H4 (cell line): Measurements from ENCODE around the gene MVK. TPM values are rescaled to one million over a fixed set of nuclear protein-coding genes. Genes with fewer than 3 reads are reported as not detected.

Experiments
- DNase-seq: peaks from one replicate; pipeline ENCODE4 v3.0.0-alpha.2; 2015; ENCODE audit warnings: low spot score
- total RNA-seq: library from RNA; depleted of rRNA; stranded (reverse); fragments of >200 nt; shearing (Covaris generic); gene quantifications from 2 replicates; pipeline ENCODE4 v1.2.3, GENCODE V29; 2014

Gene MVK
- total RNA-seq, 1 experiment from 2014 or later = 24.1 TPM

DNA sequence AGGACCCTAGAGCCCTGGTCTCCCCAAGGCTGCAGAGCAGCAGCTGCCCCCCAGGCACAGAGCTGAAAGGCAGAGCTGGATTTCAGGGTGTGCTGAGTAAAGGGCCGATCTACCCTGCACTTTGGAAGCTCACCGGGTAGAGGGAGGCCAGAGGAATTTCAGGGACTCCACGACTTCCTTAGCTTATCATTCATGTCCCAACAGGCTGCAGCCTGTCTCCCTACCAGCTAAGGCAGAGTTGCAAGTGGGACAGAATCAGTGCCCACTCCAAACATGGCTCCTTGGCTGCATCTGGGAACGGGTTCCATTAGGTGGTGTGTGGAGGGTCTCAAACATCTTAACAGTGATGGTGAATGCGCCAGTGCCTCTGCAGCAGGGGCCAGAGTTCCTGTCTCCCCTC, 27.8 kb upstream of the MVK start:
- no peak for DNase-seq

DNA sequence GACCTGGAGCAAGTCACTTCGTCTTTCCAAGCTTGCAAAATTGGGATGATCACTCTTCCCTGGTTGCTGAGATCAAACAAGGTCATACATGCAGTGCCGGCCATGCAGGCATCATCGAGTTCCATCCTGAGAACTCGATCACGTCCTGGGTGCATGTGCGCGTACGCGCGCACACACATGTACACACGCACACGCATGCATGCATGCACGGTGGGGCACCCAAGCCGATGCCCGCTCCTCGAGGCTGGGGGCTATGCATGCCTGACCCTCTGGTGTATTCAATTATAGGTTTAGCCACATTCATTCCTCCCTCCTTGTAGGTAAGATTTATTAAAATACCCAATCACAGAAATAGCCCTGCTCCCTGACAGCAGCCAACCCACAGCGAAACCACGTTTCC, 26.3 kb upstream of the MVK start:
- no peak for DNase-seq

DNA sequence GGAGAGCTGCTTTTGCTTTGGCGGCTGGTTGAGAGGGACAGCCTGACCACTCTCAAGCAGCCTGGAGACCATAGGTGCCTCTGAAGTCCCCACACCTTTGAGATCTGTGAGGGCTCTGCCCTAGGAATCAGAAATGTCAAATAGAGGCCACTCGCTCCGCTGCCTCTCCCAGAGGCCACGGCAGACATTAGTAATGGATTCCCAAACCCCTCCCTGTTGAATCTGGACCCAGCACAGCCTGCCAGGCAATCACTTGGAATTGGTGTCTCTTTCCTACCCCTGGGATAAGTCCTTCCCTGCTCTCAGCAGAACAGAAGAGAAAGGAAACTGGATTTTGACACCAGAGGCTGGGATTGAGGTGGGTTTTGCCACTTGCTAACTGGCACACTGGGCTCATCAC, 25.3 kb upstream of the MVK start:
- DNase-seq = no peak

DNA sequence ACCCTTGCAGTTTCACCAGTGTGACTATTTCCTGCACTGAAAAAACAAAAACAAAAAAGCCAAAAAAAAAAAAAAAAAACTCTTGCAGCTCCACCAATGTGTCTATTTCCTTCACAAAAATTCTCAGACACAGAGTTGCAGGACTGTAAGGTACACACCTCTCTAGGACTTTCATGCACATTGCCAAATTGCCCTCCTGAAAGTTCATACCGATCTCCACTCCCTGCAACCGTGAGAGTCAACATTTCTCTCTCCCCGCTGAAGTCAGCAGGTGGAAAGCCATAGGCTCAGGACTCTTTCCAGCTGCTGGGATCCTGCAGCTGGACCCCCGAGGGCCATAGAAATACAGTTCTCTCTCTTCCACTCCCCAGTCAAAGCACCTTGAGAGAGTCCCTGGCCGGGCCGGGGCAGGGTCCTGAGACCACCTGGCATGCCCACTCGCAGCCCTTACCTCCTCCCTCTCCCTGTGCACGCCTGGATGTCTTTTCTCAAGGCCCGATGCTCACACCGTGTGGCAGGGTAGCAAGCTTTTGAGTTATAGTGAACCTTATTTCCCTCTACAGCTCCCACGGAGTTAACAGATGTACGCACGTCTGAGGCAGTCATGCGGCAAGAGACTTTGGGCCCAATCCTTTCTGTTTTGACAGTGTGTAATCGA, 23.9 kb upstream of the MVK start:
- DNase-seq = no peak

DNA sequence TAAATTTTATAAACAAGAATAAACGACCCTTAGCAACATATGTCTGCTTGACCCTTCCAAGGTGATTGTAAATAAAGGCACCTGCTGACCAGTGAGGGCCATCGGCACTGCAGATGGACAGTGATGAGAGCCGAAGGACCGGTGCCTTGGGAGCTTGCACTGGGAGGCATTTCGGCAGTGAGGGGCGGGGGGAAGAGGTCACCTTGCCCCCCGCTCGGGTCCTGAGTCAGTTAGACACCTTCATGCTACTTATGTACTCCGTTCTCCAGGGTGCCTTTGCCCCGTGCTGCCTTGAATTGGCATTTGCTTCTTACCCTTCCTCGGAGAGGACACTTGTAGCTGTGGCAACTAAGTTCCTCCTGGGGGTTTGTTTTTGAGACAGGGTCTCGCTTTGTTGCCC, 23.3 kb upstream of the MVK start:
- DNase-seq = no peak

DNA sequence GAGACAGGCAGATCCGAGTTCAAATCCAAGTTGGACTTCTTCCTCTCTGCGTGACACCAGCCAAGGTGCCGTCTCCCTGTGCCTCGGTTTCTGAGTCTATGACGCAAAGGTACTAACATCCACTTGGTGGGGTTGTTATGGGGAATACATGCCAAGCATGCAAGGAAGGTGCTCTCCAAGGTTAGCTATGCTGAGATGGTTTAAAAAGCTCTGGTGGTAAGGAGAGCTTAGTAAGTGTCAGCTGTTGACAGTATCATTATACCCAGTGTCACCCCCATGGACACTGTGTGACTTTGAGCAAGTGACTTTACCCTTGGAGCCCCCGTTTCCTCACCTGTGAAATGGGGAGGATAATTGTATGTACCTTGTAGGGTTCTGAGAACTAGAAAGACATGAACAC, 22.5 kb upstream of the MVK start:
- no peak for DNase-seq

DNA sequence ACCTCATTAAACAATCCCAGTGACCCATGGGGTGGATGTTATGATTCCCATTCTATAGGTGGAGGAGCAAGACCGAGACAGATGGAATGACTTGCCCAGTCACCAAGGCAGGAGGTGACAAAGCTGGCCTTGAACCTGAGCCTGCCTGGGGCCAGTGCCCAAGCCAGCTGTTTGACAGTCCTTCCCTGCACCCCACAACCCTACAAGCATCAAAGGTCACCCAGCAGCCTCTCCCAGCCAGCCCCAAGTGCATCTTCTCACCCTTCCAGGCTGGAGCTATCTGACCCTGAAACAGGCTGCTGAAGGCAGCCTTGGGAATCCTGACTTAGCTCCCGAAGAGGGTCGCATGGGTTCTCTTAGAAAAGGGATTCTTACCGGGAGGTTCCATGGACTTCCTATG, 20.6 kb upstream of the MVK start:
- no peak for DNase-seq

DNA sequence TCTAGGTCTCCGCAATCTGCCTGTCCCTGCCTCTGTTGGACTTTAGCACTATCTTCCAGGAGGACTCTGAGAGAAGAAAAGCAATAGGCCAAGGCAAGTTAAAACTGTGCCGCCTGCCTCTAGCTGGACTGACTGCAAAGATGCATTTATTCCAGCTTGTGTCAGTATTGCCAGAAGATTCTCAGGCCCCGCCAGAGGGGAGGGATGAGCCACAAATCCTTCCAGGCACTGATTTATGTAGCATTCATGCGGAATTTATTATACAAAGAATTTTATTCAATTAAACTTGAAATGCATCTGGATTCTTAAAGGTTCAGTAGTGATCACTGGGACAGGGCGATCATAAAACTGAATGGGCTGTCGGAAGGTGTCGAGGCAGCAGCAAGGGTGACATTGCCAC, 20.1 kb upstream of the MVK start:
- no peak for DNase-seq

DNA sequence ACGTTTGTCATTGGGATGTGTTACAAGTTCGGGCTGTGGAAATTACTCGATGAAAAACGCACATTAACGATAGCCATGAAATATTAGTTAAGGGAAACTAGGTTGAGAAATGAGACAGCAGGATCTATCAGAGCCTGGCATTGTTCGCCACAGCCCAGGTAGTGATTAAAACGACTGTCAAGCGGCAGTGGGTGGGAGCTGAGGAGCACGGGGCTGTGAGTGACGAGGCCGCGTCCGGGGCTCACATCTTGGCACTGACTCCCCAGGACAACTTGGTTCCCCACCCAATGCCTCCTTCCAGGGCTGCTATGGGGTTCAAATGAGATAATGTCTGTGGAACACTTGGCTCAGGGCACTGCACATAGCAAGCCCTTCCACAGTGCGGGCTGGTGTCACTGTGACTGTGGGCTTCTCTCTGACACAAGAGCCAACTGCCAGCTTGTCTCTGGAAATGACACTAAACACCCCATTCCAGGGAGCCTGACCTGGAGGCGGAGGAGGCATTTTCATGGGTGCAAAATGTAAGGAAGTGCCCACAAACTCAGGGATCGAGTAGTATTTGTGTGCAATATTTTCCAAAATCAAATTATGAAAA, 19.6 kb upstream of the MVK start:
- DNase-seq = no peak

DNA sequence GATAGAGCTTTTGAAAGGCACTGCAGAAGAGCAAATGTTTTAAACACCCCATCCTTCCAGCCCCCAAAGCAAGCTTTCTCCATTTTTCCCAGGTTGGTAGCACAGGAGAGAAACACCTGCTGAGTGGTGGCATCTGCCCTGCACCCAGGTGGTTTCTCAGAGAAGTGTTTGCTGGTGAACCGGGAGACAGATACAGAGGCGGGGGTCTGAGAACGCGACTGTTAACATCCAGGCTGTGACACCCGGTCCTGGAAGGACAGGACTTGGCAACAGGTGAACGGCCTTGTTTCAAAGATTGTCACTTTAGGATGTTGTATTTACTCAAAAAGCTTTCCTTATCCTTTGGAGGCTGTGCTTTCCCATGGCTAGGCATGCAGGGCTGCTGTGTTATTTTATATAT, 18.8 kb upstream of the MVK start:
- no peak for DNase-seq

DNA sequence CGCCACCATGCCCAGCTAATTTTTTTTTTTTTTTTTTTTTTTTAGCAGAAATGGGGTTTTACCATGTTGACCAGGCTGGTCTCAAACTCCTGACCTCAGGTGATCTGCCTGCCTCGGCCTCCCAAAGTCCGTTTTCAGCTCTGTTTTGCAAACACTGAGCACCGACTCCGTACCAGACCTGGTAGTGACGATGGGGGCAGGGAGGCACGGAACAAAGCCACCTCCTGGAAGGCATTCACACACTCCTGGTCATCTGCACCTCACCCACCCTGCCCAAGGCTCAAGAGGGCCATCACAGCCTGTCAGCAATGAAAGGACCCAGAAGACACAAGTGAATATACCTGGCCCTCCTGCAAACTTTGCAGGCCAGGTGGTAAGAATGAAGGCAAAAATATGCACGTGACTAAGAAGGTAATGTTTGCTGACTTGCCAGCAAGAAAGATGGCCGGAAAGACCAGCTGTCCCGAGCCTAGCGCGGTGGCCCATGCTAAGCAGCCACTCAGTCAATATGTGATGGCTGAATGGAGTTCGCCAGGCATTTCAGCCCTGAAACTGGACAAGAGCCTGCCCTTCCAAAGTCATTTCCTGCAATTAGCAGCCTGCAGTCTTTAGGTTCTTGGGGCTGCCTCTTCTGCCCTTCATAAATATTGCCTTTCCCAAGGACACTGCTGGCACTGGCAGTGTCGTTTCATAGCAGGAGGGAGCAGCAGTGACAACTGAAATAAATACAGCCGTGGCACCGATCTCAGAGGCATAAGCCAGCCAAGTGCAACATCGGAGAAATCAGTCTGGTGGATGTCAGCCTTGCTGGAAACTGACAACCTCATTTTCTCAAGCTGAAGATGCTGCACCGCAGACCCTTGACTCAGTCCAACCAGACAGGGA, 17.9 kb upstream of the MVK start:
- no peak for DNase-seq

DNA sequence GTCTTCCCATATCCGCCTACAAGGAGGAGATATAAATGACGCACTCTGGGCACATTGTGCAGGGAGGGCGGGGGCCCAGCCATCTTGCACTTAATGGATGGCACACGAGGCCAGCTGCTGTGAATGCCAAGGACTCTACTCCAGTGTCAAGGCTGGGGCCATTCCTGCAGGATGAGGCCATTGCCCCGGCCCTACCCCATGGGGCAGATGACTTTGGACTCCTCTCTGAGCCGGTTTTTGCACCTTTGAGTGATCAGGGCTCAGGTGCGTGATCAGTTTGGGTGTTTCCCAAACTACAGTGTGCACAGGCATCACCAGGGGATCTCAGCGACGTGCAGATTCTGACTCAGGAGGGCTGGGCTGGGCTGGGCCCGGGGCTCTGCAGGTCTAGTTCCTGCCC, 16.4 kb upstream of the MVK start:
- no peak for DNase-seq

DNA sequence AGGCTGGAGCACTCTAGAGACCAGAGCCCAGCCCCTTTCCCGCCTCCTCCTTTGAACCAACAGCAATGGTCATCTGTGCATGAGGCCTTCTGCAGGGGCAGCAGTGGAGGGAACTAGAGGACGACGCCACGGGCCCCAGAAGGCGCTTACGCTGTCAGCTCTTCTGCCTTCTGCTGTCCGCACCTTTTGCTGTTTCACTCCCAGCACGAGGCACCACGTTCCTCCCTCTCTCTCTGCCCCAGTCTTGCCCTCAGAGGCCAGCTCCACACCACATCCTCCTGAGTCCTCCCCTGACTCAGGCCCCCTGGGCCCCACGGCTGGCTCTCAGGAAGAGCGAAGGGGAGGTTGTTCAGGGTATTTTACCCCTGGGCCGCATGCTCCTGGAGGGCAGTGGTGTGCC, 15.8 kb upstream of the MVK start:
- DNase-seq = no peak

DNA sequence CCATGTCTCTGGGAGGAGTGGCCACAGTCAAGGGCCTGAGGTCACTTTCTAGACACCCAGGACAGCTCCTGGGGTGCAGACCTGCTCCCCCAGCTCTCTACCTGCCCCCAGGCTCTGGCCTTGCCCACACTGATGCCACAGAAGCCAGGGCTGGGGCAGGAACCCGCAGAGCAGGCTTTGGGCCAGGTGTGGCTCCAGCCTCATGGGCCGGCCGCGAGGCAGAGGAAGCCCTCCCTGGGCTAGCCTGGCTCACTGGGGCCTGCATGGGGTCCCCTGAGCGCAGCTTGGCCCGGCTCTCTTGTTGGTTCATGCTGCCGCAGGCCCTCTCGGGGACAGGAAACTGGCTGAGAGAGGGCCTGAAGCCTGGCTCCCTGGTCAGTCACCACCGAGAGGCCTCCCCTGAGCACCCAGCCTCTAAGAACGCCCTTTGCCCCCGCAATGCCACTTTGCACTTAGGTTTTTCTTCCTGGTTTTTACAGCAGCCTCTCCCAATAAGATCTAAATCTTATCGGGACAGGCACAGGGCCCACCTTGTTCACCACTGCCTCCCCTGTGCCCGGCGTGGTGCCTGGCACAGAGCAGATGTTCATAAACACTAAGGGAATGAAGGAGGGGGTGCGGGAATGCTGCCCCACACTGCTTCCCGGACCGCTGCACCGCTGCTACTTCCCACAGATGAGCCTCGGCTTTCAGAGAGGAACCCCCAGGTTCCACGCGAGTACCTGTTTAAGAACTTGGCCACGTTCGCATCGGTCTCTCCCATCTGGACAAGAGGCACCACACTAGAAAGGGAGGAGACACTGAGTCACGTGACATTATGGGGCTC, 15.0 kb upstream of the MVK start:
- no peak for DNase-seq

DNA sequence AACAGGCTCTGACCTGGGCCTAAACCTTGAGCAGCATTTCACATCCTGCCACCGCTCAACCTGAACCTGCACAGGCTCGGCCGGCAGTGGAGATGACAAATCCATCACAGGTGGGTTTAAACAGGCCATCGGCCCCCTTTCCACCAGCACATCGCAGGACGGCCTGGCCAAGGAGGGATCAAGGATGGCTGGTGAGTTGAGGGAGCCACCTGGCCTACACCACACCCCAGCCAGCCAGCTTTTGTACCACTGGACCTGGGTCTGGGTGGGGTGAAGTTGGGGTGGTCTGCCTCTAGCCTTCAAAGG, 14.4 kb upstream of the MVK start:
- DNase-seq = no peak

DNA sequence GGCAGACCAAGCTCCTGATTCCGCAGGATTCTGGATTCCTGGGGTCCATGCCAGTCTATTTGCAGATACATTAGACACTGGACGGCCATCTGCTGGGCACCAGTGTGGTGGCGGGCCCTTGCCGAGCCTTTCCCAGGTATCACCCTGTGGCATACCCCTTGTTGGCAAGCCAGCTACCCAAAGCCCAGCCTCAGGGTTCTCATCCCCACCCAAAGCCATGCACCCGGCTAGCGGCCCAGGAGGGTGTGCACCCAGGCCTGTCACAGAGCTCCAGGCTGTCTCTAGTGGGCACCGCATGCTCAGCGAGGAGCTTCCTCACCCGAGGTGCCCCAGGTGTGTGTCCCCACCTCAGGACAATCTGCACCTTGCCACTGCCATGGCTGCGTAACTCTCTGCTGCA, 14.0 kb upstream of the MVK start:
- no peak for DNase-seq

DNA sequence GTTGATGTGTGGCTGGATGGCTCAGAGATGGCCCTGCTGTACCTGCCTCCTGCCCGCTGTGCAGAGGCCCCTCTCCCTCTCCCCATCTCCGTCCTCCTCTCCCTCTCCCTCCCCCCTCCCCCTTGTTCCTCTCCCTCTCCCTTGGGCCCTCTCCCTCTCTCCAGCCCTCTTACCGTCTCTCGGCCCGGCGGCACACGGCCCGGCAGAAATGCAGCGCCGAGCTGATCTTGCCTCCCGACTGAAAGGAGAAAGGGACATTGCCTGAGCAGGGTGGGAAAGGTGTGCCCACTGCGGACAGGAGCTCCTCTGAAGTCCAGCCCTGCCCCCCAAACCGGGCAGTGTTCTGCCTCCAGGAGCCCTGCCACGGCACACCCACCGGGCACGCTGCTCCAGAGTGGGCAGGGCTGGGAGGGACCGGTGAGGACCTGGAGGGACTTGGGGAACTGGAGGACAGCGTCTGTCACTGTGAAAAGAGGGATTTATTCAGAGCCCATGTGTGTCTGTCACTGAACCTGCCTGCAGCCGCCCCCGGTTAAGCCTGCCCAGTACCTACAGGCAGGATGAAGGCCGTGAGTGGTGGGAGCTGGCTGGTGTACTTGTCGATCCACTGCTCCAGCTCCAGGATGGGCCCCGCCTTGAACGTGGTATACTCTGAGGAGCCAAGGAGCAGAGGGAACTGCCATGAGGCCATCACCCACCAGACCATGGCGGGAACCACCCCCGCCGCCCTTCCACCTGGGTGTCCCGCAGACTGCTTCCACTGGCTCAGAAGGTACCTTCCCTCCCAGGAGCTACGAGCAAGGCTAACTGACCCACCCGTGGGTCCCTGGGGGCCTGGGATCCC, 12.5 kb upstream of the MVK start:
- DNase-seq = no peak

DNA sequence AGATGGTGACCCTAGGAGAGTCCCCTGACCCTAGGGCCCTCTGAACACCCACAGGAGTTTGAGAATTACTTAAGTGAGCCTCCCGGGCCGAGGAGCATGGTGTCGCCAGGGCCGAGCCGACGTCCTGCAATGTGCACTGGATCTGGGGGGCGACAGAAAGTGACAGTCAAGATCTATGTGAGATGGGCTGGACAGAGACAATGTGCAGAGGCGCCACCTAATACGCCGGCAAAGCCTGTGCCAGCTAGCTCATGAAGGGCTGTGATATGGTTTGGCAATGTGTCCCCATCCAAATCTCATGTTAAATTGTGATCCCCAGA, 11.9 kb upstream of the MVK start:
- no peak for DNase-seq

DNA sequence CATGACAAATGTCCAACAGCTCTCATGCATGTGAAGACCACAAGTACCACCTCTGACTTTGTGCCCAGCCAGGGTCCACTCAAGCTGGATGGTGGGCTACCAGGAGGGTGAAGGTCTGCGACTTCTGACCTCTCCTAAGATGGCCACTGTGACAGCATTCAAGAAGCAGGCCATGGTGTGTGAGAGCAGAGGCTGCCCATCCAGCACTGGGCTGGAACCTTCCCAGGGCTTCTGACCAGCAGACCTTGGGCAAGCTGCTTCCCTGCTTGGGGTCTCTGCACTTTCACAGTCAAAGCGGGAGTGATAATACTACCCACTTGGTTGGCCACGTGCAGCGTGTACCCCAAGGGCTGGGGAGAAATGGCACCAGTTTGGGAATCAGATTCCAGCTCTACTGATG, 10.7 kb upstream of the MVK start:
- DNase-seq = no peak

DNA sequence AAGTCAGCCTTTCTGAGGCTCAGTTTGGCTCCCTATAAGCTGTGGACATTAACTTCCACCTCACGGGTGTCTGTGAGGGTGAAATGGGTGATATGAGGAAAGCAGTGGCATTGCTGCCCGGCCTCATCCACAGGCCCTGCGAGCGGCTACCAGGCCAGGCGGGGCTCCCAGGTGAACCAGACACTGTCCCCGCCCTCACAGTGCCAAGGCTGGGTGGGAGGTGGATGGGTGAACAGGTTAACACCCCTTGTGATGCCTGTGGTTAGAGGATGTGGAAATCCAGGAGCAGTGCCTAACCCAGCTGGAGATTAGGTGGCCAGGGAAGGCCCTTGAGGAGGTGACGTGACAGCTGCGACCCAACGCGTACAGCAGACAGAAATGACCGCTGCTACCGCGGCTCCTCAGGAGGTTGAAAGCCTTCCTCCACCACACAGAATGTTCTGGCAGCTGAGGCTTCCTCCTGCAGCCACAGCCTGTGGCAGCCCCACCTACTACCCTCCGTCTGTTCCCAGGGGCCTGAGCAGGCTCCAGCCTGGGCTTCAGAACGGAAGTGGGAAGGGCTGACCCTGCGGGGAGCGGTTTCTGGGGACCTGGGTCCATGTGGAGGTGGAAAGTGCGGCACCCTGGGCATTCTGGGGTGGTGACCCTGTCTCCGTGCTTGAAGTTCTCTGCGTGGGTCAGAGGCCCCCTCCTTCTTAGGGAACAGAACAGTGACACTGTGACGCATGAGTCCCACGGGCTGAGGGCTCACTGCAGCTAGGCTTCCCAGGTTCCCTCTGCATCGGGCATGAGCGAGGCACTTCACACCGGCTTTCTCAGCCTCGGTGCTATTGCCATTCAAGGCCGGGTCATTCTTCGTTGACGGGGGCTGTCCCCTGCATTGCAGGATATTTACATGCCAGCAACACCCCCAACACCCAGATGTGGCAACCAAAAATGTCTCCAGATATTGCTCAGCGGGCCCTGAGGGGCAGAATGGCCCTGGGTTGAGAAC, 10.0 kb upstream of the MVK start:
- DNase-seq = no peak

DNA sequence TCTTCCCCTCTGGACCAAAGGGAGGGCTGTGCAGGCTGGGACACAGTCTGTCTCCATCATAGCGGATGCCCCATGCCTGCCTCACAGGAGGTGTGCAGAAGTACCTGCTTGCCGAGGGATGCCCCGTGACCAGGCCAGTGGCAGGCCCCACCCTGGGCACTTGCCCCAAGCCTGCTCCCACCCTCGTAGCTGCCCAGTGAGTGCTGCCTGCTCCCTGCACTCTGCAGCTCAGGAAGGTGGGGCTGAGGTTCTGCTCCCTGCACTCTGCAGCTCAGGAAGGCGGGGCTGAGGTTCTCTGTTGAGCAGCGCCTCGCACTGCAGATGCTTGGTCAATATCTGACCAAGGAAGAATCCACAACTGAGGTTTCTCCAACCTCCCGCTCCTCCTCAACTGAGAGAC, 7.2 kb upstream of the MVK start:
- no peak for DNase-seq
